ENCODE measurements around the gene TCOF1. TPM values are rescaled to one million over a fixed set of nuclear protein-coding genes. Genes with fewer than 3 reads are reported as not detected.

TCOF1 gene
- total RNA-seq, 1 donor from 2014 or later = 19.3 TPM

DNA sequence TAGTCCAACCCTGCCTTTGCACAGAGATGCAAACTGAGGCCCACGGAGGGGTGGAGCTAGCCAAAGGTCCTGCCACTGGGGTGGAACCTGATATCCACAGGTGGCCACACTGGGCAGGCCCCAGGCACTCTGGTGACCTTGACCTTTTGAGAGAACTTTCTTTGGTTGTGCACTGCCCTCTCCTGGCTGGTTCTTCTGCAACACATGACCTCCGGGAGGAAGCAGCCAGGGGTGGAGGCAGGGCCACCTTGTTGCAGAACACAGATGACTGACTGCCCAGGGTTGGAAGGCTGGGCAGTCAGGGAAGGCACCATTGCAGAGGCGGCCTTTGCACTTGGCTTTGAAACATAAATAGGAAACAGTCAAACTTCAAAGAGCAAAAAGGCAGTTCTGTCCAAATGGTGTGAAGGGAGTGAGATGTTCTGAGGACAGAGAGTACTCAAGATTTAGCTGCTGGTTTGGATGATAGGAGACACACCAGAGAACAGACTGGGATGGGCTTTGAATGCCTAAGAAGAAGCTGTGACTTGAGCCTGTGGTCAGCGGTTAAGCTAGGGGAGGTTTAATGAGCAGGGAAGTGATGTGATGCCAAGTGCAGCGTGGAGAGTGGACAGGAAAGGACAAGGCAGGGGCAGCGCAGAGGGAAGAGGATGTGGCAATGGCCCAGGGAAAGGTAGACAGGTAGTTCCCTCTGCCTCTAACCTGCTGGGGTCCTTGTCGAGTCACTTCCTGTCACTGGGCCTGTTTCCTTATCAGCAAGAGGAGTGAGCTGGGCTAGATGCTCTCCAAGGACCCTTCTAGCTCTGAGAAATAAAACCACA is 6.8 kb upstream of the TCOF1 start:
- intact Hi-C loops (cut with micrococcal nuclease) = loop anchor here (10.0 kb wide), 1 partner anchor 196 kb away; the partner anchor contains the start of gene PDGFRB
- TF ChIP-seq, protein P1, sequence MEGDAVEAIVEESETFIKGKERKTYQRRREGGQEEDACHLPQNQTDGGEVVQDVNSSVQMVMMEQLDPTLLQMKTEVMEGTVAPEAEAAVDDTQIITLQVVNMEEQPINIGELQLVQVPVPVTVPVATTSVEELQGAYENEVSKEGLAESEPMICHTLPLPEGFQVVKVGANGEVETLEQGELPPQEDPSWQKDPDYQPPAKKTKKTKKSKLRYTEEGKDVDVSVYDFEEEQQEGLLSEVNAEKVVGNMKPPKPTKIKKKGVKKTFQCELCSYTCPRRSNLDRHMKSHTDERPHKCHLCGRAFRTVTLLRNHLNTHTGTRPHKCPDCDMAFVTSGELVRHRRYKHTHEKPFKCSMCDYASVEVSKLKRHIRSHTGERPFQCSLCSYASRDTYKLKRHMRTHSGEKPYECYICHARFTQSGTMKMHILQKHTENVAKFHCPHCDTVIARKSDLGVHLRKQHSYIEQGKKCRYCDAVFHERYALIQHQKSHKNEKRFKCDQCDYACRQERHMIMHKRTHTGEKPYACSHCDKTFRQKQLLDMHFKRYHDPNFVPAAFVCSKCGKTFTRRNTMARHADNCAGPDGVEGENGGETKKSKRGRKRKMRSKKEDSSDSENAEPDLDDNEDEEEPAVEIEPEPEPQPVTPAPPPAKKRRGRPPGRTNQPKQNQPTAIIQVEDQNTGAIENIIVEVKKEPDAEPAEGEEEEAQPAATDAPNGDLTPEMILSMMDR (IDR thresholded peaks at IDR 0.05; ENCODE audit: borderline replicate concordance) = peak; percentile 63
- peak; percentile 63 for DNase-seq
- no peaks in the 10 kb centered on the region for H3K9me3 ChIP-seq (replicated peaks)
- H3K27ac ChIP-seq (replicated peaks) = no peak overlapping the region
- no peaks in the 10 kb centered on the region for H3K36me3 ChIP-seq
- H3K4me3 ChIP-seq = no peak overlapping the region
- no peaks in the 10 kb centered on the region for H3K27me3 ChIP-seq (ENCODE audit: low read depth)
- peaks cover 7% of the 10 kb centered on the region for H3K4me1 ChIP-seq

DNA sequence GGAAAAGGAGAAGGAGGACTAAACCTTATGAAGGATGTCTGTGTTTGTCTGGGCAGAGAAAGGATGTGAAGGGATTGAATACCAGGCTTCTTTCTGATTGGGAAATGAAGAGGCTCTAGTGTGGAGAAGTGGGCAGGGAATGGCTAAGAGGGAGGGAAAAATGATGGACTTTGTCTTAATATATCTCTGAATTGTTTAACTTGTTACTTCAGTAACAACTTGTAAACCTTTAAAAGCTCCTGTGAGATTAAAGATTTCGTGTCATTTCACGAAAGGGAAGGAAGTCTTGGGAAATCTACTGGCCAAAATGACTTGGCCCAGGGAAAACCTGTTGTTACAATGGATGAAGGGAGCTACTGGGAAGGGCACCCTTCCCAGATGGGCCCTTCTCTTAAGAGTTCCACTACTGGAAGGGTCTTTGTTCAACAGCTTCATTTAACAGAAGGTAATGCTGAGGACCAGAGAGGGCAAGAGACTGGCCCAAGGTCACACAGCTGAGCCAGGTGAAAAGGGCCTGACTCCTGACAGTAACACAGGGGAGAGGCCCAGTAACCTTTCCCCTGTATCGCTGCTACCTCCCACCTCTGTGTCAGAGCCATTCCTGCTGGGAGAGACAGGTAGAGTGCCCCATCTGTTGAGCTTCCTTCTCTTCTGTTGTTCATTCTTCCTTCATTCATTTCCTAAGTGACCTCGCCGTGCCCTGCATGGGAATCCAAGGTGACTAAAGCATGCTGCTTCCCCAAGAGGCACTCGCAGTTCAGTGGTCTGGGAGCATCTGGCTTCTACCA is 5.1 kb upstream of the TCOF1 start:
- H3K27ac ChIP-seq (replicated peaks) = no peak overlapping the region
- TF ChIP-seq, protein P1 (IDR thresholded peaks at IDR 0.05; ENCODE audit: borderline replicate concordance) = no peak
- no peak overlapping the region for H3K4me3 ChIP-seq
- peaks cover 13% of the 10 kb centered on the region for H3K4me1 ChIP-seq
- intact Hi-C loops (cut with micrococcal nuclease) = loop anchor here (10.0 kb wide), 1 partner anchor 198 kb away; the partner anchor contains the start of gene PDGFRB
- H3K9me3 ChIP-seq (replicated peaks) = no peaks in the 10 kb centered on the region
- no peaks in the 10 kb centered on the region for H3K36me3 ChIP-seq
- DNase-seq = no peak
- H3K27me3 ChIP-seq (ENCODE audit: low read depth) = no peaks in the 10 kb centered on the region

DNA sequence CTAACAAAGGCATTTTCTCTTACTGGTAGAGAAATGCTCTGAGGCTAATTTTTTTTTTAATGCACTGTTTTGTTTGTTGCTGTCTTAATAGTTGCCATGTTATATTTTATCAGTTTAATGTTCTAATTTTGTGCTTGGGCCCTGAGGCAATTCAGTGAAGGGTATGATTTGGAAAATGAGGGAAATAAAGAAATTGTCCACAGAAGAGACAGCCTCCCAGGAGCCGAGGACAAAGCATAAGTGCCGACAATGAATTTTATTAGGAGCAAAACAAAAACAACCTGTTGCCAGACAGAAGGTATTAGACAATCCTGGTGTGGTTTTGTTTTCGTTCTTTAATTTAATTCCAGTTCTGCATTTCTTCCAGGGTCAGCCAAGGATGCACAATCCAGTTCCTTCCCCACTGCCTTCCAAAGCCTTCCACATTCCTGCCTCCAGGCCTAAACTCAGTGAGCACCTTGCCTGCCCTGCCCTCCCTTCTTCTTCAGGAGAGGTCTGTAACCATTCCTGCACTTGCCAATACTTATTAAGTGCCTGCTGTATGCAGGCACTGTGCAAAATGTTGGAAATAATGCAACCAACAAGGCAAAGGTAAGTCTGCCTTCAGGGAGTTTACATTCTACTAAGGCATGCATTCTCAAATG is 4.3 kb upstream of the TCOF1 start:
- intact Hi-C loops (cut with micrococcal nuclease) = loop anchor here (10.0 kb wide), 1 partner anchor 198 kb away; the partner anchor contains the start of gene PDGFRB
- TF ChIP-seq, protein P1 (IDR thresholded peaks at IDR 0.05; ENCODE audit: borderline replicate concordance) = no peak

DNA sequence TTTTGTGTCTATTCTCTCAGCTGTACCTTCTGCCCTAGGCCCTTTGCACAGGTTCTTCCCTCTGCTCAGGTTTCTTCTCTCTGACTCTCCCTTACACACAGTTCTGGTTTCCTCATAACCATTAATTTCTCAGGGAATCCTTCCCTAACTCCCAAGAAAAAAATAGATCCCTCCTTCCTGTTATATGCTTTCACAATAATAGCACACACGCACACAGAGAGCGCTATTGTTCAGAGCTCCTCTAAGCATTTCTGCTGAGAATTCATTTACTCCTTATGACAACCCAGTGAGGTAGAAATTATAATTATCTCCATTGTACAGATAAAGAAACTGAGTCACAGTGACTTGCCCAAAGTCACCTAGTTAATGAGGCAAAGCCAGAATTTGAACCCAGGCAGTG is 1.7 kb upstream of the TCOF1 start:
- H3K4me3 ChIP-seq = no peak overlapping the region
- H3K9me3 ChIP-seq (replicated peaks) = no peaks in the 10 kb centered on the region
- DNase-seq = no peak
- peaks cover 1% of the 10 kb centered on the region for H3K36me3 ChIP-seq
- H3K4me1 ChIP-seq = peaks cover 27% of the 10 kb centered on the region
- H3K27ac ChIP-seq (replicated peaks) = no peak overlapping the region
- TF ChIP-seq, protein P1 (IDR thresholded peaks at IDR 0.05; ENCODE audit: borderline replicate concordance) = no peak
- no peaks in the 10 kb centered on the region for H3K27me3 ChIP-seq (ENCODE audit: low read depth)
- intact Hi-C loops (cut with micrococcal nuclease) = loop anchor here (10.0 kb wide), 1 partner anchor 201 kb away; the partner anchor contains the start of gene PDGFRB

More for the DNA sequence above, 4.3 kb upstream of the TCOF1 start:
- Histone ChIP-seq H3K4me3 (no peak overlapping the region), H3K27me3 (ENCODE audit: low read depth) (no peaks in the 10 kb centered on the region), H3K4me1 (peaks cover 20% of the 10 kb centered on the region), H3K27ac (replicated peaks) (no peak overlapping the region), H3K36me3 (no peaks in the 10 kb centered on the region), H3K9me3 (replicated peaks) (no peaks in the 10 kb centered on the region)
- DNase-seq = no peak

All from left ventricle myocardium inferior (tissue), 1 donor.